ENCODE measurements around the gene CEP19.

The CEP19 gene

DNA sequence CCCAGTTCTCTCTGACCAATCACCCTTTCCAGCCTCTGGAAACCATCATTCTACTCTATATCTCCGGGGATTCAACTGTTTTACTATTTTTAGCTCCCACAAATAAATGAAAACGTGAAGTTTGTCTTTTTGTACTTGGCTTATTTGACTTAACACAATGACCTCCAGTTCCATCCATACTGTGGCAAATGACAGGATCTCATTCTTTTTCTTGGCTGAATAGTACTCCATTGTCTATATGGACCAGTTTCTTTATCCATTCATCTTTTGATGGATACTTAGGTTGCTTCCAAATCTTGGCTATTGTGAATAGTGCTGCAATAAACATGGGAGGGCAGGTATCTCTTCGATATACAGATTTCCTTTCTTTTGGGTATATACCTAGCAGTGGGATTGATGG lies 38.4 kb downstream of the CEP19 start:
- H3K4me3 ChIP-seq (ENCODE audit: low read depth, low read length): no peak overlapping the region
- no peak for TF ChIP-seq CTCF (IDR thresholded peaks at IDR 0.05; ENCODE audit: low read depth, low read length)

DNA sequence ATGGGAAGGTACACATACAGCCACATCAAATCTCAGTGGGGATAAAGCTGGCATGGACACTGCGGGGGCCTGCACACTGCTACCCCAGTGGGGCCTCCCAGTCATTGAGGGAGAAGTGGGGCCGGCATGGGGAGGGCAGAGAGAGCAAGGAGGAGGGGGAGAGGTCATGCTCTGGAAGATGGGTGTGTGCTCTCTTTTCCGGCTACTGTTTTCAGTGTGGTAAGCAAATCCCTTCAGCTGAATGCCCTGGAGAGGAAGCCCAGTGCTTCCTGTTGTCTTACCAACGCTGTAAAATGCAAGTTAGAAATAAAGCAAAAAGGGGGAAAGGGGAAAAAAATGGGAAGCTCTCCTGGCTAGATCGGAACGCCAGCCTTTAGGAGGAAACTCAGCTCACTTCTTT lies 41.7 kb downstream of the CEP19 start:
- H3K4me3 ChIP-seq (ENCODE audit: low read depth, low read length): no peak overlapping the region
- TF ChIP-seq CTCF (IDR thresholded peaks at IDR 0.05; ENCODE audit: low read depth, low read length): no peak

GRCh38 chr3:196667056-196667825 lies 44.8 kb downstream of the CEP19 start:
- TF ChIP-seq CTCF (IDR thresholded peaks at IDR 0.05; ENCODE audit: low read depth, low read length): no peak
- no peak overlapping the region for H3K4me3 ChIP-seq (ENCODE audit: low read depth, low read length)

- H3K4me3 ChIP-seq (ENCODE audit: low read depth, low read length): no peak overlapping the region
- TF ChIP-seq CTCF (IDR thresholded peaks at IDR 0.05; ENCODE audit: low read depth, low read length): no peak
These were observed 45.8 kb downstream of the CEP19 start for GRCh38 chr3:196666001-196666867.

DNA sequence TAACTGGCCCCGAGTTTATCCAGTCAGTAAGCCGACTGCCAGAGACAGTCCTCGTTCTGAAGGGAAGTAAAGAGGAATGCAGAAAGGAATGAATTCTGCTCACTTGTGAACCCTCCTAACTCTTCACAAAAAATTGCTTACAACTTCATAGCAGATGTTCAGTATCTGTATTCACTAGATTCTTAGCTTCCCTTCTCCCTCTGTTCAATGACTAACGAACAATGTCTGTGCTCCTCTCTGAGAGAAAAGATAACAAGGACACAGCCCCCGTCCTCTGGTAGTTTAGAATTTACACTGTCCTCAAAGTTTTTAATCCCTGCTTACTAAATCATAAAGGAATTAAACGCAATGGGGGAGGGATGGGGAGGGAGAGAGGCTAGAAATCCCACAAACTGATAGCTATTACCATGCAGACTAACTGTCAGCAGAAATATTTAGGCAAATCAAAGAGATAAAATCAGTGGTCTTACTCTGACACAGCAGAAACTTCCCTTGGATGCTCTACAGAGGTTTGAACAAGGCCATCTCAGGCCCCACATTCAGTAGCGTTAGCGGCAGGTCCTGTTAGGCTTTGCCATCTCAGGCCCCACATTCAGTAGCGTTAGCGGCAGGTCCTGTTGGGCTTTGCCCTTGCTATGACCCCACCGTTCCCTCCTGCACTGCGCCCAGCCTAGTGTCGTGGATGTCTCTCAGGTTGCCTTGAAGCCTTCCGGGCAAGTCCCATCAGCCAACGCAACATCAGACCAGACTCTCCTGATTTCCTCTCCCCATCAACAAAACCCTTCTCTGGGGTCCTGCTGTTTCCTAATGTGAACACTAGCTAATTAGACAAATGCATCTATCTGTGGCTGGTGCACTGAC lies 49.1 kb downstream of the CEP19 start:
- TF ChIP-seq CTCF (IDR thresholded peaks at IDR 0.05; ENCODE audit: low read depth, low read length): no peak
- no peak overlapping the region for H3K4me3 ChIP-seq (ENCODE audit: low read depth, low read length)

GRCh38 chr3:196662033-196662432 lies 50.0 kb downstream of the CEP19 start:
- no peak for TF ChIP-seq CTCF (IDR thresholded peaks at IDR 0.05; ENCODE audit: low read depth, low read length)
- H3K4me3 ChIP-seq (ENCODE audit: low read depth, low read length): no peak overlapping the region
